Stimulated activated CD4-positive, alpha-beta T cell treated with anti-CD3 and anti-CD28 coated beads, TNF-alpha, amount 100 ng/mL, for 48 hours (primary cell): ENCODE data around the gene HSD17B8.

ENCODE experiments used
- DNase-seq, 3 donors: peaks; one replicate each; pipeline ENCODE4 v3.0.0-alpha.2; 2020; ENCODE audit warnings: low read depth in 3 of 3

The HSD17B8 gene

DNA sequence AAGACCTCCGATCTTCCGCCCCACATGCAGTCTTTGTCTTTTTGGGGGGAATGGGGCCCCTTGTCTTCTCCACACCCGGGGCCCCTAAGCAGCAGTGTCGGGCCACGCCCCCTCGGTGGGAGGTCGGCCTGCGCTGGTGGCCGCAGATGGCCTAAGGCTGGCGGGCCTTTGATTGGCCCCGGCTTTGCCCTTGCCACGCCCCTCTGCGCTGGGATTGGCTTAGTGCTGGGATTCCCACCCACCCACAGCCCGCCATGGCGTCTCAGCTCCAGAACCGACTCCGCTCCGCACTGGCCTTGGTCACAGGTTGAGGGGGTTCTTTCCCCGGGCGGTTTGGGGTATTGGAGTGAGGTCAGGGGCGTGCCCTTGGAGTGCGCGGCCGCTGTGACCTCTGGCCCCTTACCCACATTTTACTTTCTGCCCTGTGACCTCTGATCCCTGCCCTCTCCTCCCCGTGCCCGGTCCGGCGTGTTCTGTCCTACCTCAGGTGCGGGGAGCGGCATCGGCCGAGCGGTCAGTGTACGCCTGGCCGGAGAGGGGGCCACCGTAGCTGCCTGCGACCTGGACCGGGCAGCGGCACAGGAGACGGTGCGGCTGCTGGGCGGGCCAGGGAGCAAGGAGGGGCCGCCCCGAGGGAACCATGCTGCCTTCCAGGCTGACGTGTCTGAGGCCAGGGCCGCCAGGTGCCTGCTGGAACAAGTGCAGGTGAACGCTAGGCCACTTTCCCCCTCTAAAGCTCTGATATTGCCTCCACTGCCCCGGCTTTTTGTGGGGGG lies at the start of gene HSD17B8:
TSS of gene HSD17B8 (plus strand) at position 241 of the 776 bp plus-strand sequence. CDS start at position 255, 14 bp downstream.
- DNase-seq, result peak; percentile 85 to 94 (median 89)

DNA sequence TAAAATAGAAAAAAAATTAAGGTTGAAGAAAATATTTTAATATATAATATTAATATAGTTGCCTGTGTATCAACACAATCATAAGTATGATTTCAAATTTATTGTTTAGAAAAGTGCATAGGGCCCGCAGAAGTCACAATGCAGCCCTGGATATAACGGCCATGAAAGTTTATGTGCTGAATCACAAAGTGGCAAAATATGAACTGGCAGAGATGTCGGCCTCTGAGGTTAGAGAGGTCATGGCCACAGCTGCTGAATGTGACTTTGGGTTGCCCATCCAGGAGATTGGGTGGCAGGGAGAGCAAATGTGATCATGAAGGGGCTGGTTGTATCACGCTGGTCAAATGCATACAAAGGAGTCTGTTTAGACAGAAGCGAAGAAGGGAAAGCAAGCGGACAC lies 47.9 kb upstream of the HSD17B8 start:
- DNase-seq, result no peak

DNA sequence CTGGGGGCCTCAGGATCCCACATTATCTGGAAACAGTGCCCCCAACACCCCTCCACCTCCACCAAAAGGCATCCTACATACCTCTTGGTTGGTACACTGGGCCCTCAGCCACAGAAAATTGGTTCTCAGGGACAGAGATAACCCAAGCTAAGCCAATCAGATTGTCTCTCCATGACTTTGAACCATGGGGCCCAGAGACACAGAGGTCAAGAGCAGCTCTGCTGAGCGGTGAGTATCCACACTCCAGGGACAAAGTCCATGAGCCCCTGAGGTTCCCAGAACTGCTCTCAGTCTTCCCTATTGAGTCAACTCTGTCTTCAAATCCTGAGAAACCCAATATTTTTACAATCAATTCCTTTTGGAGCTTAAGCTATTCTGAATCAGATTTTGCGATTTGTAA lies 47.5 kb upstream of the HSD17B8 start:
- no peak for DNase-seq

DNA sequence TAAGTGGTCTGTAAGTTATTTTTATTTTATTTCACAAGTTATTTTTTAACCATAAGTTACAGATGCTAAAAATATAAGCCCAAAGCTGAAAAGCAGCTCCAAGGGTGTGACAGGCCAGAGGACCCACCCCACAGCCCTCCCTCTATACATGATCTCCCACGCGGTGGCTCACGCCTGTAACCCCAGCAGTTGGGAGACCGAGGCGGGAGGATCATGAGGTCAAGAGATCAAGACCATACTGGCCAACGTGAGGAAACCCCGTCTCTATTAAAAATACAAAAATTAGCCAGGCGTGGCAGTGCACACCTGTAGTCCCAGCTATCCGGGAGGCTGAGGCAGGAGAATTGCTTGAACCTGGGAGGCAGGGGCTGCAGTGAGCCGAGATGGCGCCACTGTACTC lies 44.4 kb upstream of the HSD17B8 start:
- DNase-seq, result no peak

DNA sequence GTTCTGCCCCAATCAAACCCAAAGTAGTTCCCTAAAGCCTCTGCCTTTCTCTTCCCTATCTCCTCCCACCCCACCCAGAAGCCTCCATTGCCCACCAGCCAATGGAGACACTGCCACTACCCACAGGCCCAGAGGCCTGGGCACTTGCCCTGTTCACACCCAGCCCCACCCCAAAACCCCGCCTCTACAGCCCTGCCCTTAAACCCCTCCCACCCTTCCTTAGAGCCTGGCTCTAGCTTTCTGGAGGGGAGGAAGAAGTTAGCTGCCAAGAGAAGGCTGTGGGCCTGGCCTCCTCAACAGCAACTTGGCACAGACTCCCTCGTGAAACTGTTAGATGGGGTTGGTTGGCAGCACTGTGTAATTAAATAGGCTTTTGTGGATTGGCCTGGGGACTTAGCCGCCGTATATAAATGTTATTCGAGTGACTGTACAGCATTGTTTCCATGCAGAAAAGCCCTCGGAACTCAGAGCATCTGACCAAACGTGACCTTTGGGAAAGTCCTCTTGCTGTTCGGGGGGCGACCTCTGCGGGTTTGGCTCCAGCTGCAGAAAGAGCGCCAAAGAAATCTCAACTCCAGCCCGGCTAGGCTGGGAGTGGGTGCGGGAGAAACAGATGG lies 43.6 kb upstream of the HSD17B8 start:
- no peak for DNase-seq

DNA sequence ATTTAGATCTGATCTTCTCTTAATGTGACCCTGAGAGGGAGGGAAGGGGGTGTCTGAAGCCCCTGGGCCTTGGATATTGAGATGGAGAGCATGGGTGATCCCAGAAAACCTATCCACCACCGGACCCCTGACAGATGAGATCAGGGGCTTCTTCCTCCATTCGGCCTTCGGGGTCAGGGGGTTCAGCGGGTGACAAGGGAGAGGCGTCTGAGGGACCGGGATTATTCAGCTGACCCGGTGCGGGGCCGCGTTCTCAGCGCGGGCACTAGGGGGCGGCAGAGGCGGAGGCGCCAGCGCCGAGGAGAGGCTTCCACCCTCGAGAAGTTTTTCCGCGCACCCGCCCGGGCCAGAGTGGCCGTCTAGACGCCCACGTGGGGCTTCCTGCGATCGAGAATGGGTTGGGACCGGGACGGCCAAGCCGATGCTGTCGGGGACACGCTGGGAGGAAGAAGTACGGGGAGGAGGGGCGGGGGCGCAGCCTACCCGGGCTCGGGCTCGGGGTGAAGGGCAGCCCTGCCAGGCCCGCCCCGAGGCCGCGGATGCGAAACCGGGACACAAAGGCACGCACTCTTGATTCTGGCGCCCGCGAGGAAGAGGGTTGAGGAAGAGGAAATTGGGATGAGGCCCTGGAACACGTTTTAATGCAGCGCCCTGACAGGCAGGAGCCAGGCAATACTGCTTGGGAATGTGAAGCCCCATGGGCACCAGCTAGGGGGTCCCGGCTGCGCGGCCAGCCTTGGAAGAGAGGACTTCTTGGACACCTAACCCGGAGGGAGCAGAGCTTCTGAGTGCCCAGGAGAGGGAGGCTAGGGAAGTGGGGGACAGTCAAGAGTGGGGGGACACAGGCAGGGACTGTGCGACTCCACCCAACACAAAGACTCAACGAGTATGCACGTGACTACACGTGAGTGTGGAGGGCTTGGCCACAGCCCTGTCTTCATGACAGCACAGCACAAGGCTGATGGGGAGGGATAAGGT lies 42.8 kb upstream of the HSD17B8 start:
- peak; percentile 66 to 81 (median 70) for DNase-seq

DNA sequence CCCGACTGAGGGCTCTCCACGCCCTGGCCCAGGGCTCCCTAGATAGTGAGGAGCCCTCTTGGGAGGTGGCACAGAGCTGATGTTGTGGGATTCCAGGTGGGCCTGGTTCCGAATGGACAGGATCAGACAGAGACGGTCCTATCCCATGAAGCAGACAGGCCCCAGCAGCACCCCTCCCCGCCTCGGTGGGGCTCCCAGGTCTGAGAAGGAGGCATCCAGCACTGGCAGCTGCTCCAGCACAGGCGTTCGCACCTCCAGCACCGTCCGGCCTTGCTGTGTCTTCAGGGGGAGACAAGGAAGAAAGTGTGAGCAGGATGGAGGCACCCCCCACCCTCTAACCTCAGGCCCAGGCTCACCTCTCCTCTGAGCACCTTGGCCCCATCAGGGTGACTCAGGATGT lies 40.9 kb upstream of the HSD17B8 start:
- DNase-seq, result no peak

DNA sequence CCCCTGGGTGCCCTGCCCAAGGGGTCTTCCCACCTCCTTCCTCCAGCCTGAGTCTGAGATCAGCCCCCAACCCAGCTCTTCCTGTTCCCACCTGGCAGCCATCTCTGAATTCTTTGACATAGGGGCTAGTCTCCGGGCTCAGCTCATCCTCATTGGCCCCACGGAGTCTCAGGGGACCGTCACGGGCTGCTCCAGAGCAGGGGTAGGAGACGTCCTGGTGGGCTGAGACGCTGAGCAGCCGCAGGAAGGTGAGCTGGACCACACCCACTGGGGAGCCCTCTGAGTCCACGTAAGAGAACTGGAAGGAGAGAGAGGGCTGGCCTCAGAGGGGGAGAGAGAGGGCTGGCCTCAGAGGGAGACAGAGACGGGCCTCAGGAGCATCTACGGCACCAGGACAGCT lies 40.3 kb upstream of the HSD17B8 start:
- DNase-seq, result no peak

DNA sequence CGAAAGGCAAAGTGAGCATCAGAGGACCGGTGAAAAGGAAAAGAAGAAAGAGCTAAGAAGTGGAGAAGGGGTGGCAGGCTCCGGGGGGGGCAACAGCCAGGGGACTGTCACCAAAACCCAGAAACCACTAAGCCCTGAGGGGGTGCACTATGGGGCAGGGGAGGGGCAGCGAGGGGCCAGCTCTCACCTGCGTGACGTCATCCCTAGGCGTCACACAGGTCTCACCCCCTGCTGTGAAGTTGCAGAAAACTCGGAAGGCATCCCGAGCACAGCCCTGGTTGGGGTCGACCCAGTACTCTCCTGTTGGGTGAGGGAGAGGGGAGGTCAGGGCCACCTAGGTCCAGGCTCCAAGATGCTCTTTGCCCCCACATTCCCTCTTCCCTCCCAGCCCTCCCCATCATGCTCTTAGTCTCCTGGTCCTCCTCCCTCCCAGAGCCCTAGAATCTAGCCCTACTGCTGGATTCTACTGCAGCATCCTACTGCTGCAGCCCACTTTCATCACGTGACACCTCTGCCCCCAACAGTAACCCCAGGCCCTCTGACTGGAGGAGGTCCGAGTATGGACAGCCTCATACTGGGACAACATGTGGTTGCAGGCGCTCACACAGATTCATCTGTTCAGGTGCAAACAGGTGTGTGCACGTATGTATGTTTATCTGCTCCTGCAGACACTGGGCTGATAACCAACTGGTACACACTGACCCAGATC lies 39.6 kb upstream of the HSD17B8 start:
- no peak for DNase-seq

DNA sequence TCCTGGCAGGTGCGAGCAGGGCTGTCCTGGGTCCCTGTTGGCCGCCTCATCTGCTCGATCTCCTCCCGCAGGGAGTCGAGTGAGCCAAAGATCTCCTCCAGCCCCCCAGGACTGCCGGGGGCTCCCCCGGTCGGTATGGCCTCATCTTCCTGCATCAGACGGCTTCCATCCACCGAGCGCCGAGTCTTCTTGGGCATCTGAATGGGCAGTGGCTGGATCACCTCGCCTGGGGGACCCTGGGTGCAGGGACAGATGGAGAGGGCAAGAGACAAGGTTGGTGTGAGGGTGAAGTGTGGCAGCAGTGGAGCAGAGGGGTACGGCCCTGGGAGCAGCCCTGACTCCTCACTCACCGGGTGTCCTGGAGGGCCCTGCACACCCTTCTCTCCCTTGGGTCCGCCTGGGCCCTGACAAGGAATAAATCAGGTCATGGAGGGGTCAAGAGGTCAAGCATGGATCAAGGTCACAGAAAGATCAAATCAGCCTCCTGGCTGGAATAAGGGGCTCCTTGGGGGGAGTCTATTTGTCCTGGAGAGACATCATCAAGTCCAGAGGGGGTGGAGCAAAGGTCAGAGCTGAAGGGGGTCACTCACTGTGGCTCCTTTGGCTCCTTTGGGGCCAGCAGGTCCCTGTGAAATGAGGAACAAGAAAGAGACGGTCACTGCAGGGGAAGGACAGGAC lies 38.7 kb upstream of the HSD17B8 start:
- no peak for DNase-seq

DNA sequence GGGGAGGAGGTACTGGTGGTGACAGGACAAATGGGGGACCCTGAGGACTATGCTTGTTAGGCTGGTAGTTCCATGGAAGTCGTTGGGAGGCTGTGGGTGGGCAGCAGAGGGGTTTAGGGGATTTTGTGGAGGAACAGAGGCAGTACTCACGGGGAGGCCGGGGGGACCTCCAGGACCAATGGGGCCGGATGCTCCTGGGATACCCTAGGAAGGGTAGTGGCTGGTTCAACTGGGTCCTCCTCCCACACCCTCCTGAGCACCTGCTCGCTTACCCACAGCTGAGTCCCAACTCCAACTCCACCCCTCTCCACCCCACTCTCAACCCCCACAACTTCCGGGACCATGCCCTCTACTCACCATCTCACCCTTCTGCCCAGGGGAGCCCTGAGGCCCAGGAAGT lies 38.1 kb upstream of the HSD17B8 start:
- no peak for DNase-seq

DNA sequence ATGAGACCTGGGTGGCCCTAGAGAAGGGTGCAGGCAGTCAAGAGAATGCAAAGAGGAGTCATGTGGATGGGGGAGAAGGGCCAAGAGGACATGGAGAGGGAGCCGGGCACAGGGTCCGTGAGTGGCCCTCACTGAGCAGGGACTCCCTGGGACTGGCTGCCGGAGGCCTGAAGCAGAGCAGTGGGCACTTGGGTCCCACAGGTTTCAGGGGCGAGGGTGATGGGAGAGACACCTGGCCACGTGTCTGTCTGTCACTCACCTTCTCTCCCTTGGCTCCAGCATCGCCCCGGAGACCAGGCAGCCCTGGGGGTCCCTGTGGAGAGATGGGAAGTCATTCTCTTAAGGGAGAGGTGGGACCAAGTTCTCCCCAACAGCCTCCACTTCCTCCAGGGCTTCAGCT lies 37.6 kb upstream of the HSD17B8 start:
- DNase-seq, result no peak

DNA sequence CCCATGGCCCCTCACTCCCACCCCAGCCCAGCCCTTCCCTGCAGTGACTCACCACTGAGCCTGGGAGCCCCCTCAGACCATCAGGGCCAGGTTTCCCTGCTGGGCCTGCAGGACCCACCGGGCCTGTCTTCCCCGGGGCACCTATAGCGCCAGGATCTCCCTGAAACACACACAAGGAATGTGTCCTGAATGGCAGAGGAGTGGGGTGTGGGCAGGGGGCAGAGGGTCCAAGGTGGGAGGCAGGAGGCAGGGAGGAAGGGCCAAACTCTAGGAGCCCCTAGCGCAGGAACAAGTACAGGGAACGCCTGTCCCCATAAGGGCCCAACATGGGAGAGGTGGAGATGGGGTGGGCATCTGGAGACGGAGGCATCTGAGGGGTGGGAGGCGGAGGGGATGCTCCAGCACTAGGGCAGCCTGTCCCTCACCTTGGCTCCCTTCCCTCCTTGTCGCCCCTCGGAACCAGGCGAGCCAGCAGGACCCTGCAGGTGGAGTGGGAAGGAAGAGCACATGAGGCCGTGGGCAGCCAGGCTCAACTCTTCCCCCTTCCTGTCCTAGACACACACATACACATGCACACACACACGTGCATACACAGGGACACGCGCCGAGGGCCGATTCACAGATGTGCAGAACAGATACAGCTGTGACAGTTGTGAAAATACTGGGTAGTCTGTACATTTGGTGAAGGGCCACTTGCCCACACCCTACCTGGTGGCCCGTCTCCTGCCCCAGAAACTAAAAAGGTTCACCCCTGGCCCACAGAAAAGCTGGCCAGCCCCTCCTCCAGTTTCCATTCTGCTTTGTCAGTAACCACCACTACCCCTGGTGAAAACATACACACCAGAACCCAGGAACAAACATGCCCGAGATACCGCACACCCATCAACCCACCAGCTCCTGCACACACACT lies 36.8 kb upstream of the HSD17B8 start:
- no peak for DNase-seq

DNA sequence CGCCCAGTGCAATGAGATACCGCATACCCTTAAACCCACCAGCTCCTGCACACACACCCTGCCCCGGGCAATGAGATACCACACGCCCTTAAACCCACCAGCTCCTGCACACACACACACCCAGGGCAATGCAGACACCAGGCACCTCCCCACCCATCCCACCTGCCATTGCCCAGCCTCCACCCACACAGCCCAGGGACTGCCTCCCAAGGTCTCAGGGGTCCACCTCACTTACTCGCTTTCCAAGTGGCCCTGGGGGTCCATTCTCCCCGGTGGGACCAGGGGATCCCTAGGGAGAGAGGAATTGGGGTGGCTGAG lies 36.2 kb upstream of the HSD17B8 start:
- no peak for DNase-seq

DNA sequence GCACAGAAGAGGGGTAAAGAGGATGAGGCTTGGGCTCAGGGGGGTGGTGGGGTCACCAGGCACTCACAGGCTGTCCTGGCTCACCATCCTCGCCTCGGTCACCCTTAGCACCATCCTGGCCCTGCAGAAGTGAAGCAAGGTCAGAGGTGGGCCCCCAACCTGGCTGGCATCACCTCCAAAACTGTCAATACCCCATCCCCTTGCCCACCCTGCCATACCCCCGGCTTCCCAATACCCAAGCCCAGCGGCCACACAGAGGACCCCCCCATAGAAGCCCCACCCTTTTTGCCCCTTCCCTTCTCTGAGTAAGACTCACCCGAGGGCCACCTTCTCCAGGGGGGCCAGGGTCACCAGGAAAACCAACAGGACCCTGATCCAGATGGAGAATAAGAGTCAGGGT lies 35.8 kb upstream of the HSD17B8 start:
- DNase-seq, result no peak

DNA sequence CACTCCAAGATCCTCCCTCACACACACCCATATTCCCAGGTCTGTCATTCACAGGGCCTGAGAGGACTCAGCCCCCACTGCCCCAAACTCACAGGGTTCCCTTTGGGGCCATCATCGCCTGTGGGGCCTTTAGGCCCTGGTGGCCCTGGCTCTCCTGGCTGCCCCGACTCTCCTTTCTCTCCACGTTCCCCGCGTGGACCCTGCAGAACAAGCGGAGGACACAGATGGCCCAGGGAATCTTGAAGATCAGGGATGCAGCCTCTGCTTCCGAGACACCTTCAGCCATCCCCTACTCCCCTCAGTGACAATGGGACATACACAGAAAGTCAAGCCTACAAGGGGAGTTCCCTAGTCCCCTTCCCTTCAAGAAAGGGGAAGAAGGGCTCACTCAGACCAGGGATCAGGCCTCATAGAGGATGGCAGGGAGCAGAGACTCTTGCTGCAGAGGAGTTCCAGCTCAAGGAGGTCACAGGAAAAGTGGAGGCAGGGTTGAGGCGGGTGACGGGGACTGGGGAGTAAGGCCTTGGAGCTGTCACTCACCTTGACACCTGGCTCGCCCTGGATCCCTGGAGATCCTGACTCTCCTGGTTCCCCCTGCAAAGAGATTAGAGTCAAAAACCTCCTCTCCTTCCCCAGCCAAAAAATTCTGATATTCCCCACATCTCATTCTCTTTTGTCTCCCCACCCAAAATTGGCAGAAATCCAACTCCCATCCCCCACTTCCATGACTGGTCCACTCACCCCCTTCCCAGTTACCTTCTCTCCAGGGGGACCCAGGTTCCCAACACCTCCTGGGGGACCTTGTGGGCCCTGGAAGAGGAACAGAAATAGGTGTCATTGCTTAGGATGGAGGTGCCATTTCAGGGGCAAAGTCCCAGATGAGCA lies 34.9 kb upstream of the HSD17B8 start:
- DNase-seq, result no peak

DNA sequence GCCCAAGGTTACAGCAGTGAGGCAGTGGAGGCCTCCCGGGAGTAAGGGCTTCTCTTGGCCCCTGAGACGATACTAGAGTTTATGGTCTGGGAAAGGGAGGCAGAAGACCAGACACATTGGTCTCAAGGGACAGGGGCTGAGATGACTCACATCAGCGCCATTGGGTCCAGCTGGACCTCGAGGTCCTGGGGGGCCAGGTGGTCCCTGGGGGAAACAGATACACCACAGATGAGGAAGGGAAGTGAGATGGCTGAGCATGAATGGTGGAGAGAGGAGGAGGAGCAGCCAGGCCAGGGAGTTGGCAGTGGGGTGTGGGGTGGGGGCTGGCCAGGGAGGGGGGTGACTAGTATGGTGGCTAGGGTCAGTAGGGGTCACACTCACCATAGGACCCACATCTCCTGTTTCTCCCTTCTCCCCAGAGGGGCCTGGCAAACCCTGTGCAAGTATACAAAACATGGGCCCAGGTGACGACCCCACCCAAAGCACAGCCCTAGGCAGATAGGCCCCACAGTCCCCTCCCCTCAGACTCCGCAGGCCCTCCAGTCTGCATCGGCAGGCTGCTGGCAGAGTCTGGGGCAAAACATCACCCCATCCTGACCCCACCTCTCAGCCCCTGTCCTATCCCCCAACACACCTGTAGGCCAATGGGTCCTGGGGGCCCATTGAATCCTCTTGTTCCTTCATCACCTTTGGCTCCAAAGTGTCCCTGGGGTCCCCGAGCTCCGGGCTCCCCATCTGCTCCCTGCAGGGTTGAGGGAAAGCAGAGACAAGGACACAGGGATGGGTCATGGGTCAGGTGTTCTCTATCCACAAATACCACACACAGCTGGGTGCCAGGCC lies 34.1 kb upstream of the HSD17B8 start:
- no peak for DNase-seq
